Muscle layer of duodenum (tissue), 2 donors: Measurements from ENCODE around the gene CSKMT.
"Not testable (repeated sequence)": the region's sequence is repeated elsewhere in the genome, so short reads cannot be mapped to it uniquely, and the experiment has no call there.

Experiments used
- H3K27ac ChIP-seq: one replicate; pipeline ENCODE4 v1.7.0; 2013; ENCODE audit warnings: mild to moderate bottlenecking, low read length
- H3K27me3 ChIP-seq: one replicate; pipeline ENCODE4 v1.7.0; 2013; ENCODE audit warnings: low read depth, mild to moderate bottlenecking, control low read depth, low read length
- H3K36me3 ChIP-seq, 2 donors: one replicate each; pipeline ENCODE4 v1.7.0; 2013; ENCODE audit warnings: low read length in 2 of 2, control low read depth in 1 of 2, mild to moderate bottlenecking in 1 of 2; ENCODE audit not compliant: insufficient read depth in 2 of 2, control insufficient read depth in 1 of 2
- H3K4me1 ChIP-seq, 2 donors: one replicate each; pipeline ENCODE4 v1.7.0; 2013; ENCODE audit warnings: low read length in 2 of 2, mild to moderate bottlenecking in 2 of 2, control low read depth in 1 of 2, moderate library complexity in 1 of 2; ENCODE audit not compliant: insufficient read depth in 2 of 2, control insufficient read depth in 1 of 2
- H3K4me3 ChIP-seq, 2 donors: one replicate each; pipeline ENCODE4 v1.7.0; 2013; ENCODE audit warnings: low read length in 2 of 2, low read depth in 1 of 2, mild to moderate bottlenecking in 1 of 2
- H3K9me3 ChIP-seq, 2 donors: one replicate each; pipeline ENCODE4 v1.7.0; 2013; ENCODE audit warnings: low read length in 2 of 2, control low read depth in 1 of 2, mild to moderate bottlenecking in 1 of 2; ENCODE audit not compliant: control insufficient read depth in 1 of 2
- donor health status: healthy.

Gene CSKMT

GRCh38 chr11:62677156-62677555, 12.0 kb downstream of the CSKMT start:
- Histone ChIP-seq H3K27me3 (no peaks in the 10 kb centered on the region), H3K4me3 (no peak overlapping the region), H3K9me3 (no peaks in the 10 kb centered on the region), H3K4me1 (peaks cover 6 to 41% of the 10 kb centered on the region in 2 donors), H3K27ac (no peak overlapping the region), H3K36me3 (peaks cover 13 to 24% of the 10 kb centered on the region in 2 donors)

- peaks cover 6 to 35% of the 10 kb centered on the region in 2 donors for H3K4me1 ChIP-seq
Measured at GRCh38 chr11:62677714-62678113, 12.6 kb downstream of the CSKMT start.

GRCh38 chr11:62678433-62678769, 13.3 kb downstream of the CSKMT start:
- peaks cover 13 to 24% of the 10 kb centered on the region in 2 donors for H3K36me3 ChIP-seq
- H3K4me1 ChIP-seq = peaks cover 6 to 29% of the 10 kb centered on the region in 2 donors
- peak overlapping the region; percentile 84 to 96 for H3K4me3 ChIP-seq
- H3K27ac ChIP-seq = peak overlapping the region; percentile 83
- no peaks in the 10 kb centered on the region for H3K9me3 ChIP-seq
- H3K27me3 ChIP-seq = no peaks in the 10 kb centered on the region

More at GRCh38 chr11:62677714-62678113, 12.6 kb downstream of the CSKMT start:
- H3K27me3 ChIP-seq = no peaks in the 10 kb centered on the region
- no peaks in the 10 kb centered on the region for H3K9me3 ChIP-seq
- H3K4me3 ChIP-seq = peak overlapping the region; percentile 84 to 96
- H3K36me3 ChIP-seq = peaks cover 13 to 24% of the 10 kb centered on the region in 2 donors
- peak overlapping the region; percentile 83 for H3K27ac ChIP-seq

- peaks cover 6 to 26% of the 10 kb centered on the region in 2 donors for H3K4me1 ChIP-seq
- H3K9me3 ChIP-seq = no peaks in the 10 kb centered on the region
- peak within 1 kb of the TSS; percentile 83 for H3K27ac ChIP-seq
- peak within 1 kb of the TSS; percentile 84 to 96 for H3K4me3 ChIP-seq
- no peaks in the 10 kb centered on the region for H3K27me3 ChIP-seq
- H3K36me3 ChIP-seq = peaks cover 13 to 24% of the 10 kb centered on the region in 2 donors
Measured at GRCh38 chr11:62678770-62679696, 13.9 kb downstream of the CSKMT start, which contains the start of gene UBXN1. UBXN1 (minus strand) TSS chr11:62679073; CDS start chr11:62678923, 150 bp downstream.

GRCh38 chr11:62680825-62681240, 15.7 kb downstream of the CSKMT start:
- no peak overlapping the region for H3K4me3 ChIP-seq
- H3K9me3 ChIP-seq = no peaks in the 10 kb centered on the region
- H3K4me1 ChIP-seq = peaks cover 6 to 26% of the 10 kb centered on the region in 2 donors
- peaks cover 13 to 19% of the 10 kb centered on the region in 2 donors for H3K36me3 ChIP-seq
- no peaks in the 10 kb centered on the region for H3K27me3 ChIP-seq
- no peak overlapping the region for H3K27ac ChIP-seq

- Histone ChIP-seq H3K4me1 (peaks cover 6 to 15% of the 10 kb centered on the region in 2 donors), H3K27me3 (no peaks in the 10 kb centered on the region), H3K27ac (no peak overlapping the region), H3K9me3 (no peaks in the 10 kb centered on the region), H3K36me3 (peaks cover 0 to 5% of the 10 kb centered on the region in 2 donors), H3K4me3 (no peak overlapping the region)
Measured at GRCh38 chr11:62682518-62682917, 17.4 kb downstream of the CSKMT start.

GRCh38 chr11:62687508-62688396, 22.6 kb downstream of the CSKMT start:
- H3K4me3 ChIP-seq = peak overlapping the region; percentile 47
- H3K27ac ChIP-seq = no peak overlapping the region
- no peaks in the 10 kb centered on the region for H3K27me3 ChIP-seq
- peaks cover 22 to 27% of the 10 kb centered on the region in 2 donors for H3K36me3 ChIP-seq
- no peaks in the 10 kb centered on the region for H3K9me3 ChIP-seq
- H3K4me1 ChIP-seq = peaks cover 0 to 12% of the 10 kb centered on the region in 2 donors

- Histone ChIP-seq H3K27me3 (no peaks in the 10 kb centered on the region), H3K27ac (peak overlapping the region; percentile 49), H3K36me3 (peaks cover 25 to 30% of the 10 kb centered on the region in 2 donors), H3K4me1 (peaks cover 0 to 12% of the 10 kb centered on the region in 2 donors), H3K9me3 (no peaks in the 10 kb centered on the region), H3K4me3 (peak overlapping the region; percentile 47)
Measured at GRCh38 chr11:62688491-62688890, 23.4 kb downstream of the CSKMT start.

GRCh38 chr11:62689421-62690183, 24.5 kb downstream of the CSKMT start, which contains the start of gene LRRN4CL:
LRRN4CL (minus strand) TSS chr11:62689530; CDS start chr11:62688508, 1,022 bp downstream.
- H3K9me3 ChIP-seq = no peaks in the 10 kb centered on the region
- H3K27ac ChIP-seq = peak within 1 kb of the TSS; percentile 74
- peaks cover 25 to 30% of the 10 kb centered on the region in 2 donors for H3K36me3 ChIP-seq
- H3K4me1 ChIP-seq = peaks cover 0 to 12% of the 10 kb centered on the region in 2 donors
- peak within 1 kb of the TSS; percentile 47 to 49 for H3K4me3 ChIP-seq
- H3K27me3 ChIP-seq = no peaks in the 10 kb centered on the region

- H3K36me3 ChIP-seq = peaks cover 25 to 30% of the 10 kb centered on the region in 2 donors
- not testable (repeated sequence) for H3K4me3 ChIP-seq, H3K27ac ChIP-seq, H3K27me3 ChIP-seq, H3K9me3 ChIP-seq
- peaks cover 0 to 12% of the 10 kb centered on the region in 2 donors for H3K4me1 ChIP-seq
Measured at GRCh38 chr11:62693624-62694023, 28.5 kb downstream of the CSKMT start.
